K562 (cell line): Measurements from ENCODE around the gene GPNMB. TPM values are rescaled to one million over a fixed set of nuclear protein-coding genes. Genes with fewer than 3 reads are reported as not detected.

ENCODE experiments used
- ATAC-seq: fragments of 200-7000 bp; cut with Tn5 transposase; 3 replicates; pipeline ENCODE4 v1.9.1; 2020; ENCODE audit warnings: moderate library complexity
- BruUV-seq: library from RNA; stranded (reverse); fragments of 400-500 nt; replicated peaks from 2 replicates; lab custom pipeline; 2021; lab: Mats Ljungman, UMichigan
- CTCF ChIA-PET: fragments of 300-600 bp; formaldehyde crosslinking; extraction: SDS; loops from one replicate; lab custom pipeline; 2021; ENCODE audit warnings: low intra/inter-chr PET ratio; lab: Yijun Ruan, JAX
- POLR2A ChIA-PET: fragments of 300-600, 350-650 bp; sonication (Branson Sonifier 250); formaldehyde crosslinking; extraction: SDS; loops from one replicate; lab custom pipeline; 2021; ENCODE audit warnings: antibody characterized with exemption, inconsistent platforms; lab: Yijun Ruan, JAX
- DNase-seq, 4 experiments: peaks; one replicate each; pipeline versions ENCODE4 v3.0.0 to v3.0.0-alpha.2; 2011 to 2018; ENCODE audit warnings: low spot score in 3 of 4, mixed read lengths in 3 of 4; ENCODE audit errors: extremely low read depth in 1 of 4
- FAIRE-seq: peaks from 2 replicates; lab custom pipeline; 2011; peaks lifted over from hg19 to GRCh38; lab: Jason Lieb, UNC
- H2AFZ ChIP-seq: 2 replicates; pipeline ENCODE4 v1.6.0; 2011; ENCODE audit warnings: low read depth, low read length, control low read depth, inconsistent platforms
- H3K27ac ChIP-seq: fragments of 200-600 bp; 3 replicates; pipeline ENCODE4 v1.8.0; 2011; ENCODE audit warnings: low read depth, mild to moderate bottlenecking, control low read depth, inconsistent platforms, low read length, moderate library complexity, mixed read lengths; ENCODE audit errors: extremely low read depth
- H3K27me3 ChIP-seq, 2 experiments: fragments of 300-600 bp in 1 of 2; 2 replicates in 1 of 2; 3 replicates in 1 of 2; pipeline versions ENCODE4 v1.6.0 to v1.8.0; 2011; ENCODE audit warnings: inconsistent platforms in 2 of 2, low read length in 2 of 2, mild to moderate bottlenecking in 1 of 2, mixed read lengths in 1 of 2, moderate library complexity in 1 of 2; ENCODE audit not compliant: control insufficient read depth in 2 of 2, insufficient read depth in 2 of 2
- H3K36me3 ChIP-seq: fragments of 300-600 bp; 3 replicates; pipeline ENCODE4 v1.8.0; 2011; ENCODE audit warnings: mild to moderate bottlenecking, low read length, inconsistent platforms; ENCODE audit not compliant: control insufficient read depth, insufficient read depth
- H3K4me1 ChIP-seq, 2 experiments: fragments of 200-600 bp in 1 of 2; replicated peaks in 1 of 2; 2 replicates in 1 of 2; 3 replicates in 1 of 2; pipeline versions ENCODE4 v1.5.1 to v1.8.0; 2011; ENCODE audit warnings: inconsistent platforms in 2 of 2, low read length in 2 of 2, mild to moderate bottlenecking in 1 of 2, mixed read lengths in 1 of 2, moderate library complexity in 1 of 2; ENCODE audit not compliant: control insufficient read depth in 2 of 2, insufficient read depth in 2 of 2
- H3K4me2 ChIP-seq: 2 replicates; pipeline ENCODE4 v1.6.1; 2011; ENCODE audit warnings: low read length, control low read depth, inconsistent platforms, mixed read lengths; ENCODE audit not compliant: insufficient read depth
- H3K4me3 ChIP-seq: fragments of 200-600 bp; sonication (generic), shearing (Covaris generic); 2 replicates; pipeline ENCODE4 v1.5.1; 2016; ENCODE audit warnings: control low read depth, inconsistent platforms
- H3K79me2 ChIP-seq: fragments of 200-600 bp; 3 replicates; pipeline ENCODE4 v1.8.0; 2011; ENCODE audit warnings: low read length, inconsistent platforms; ENCODE audit not compliant: control insufficient read depth, insufficient read depth
- H3K9ac ChIP-seq, 2 experiments: 2 replicates each; pipeline versions ENCODE4 v1.6.0 to v1.6.1; 2011; ENCODE audit warnings: low read depth in 2 of 2, low read length in 2 of 2, control low read depth in 1 of 2, inconsistent platforms in 1 of 2, mild to moderate bottlenecking in 1 of 2, mixed read lengths in 1 of 2; ENCODE audit not compliant: insufficient read depth in 1 of 2
- H3K9me1 ChIP-seq: one replicate; pipeline ENCODE4 v1.6.0; 2011; ENCODE audit warnings: inconsistent platforms, mild to moderate bottlenecking, low read length, moderate library complexity; ENCODE audit not compliant: control insufficient read depth, insufficient read depth
- H3K9me3 ChIP-seq: replicated peaks from 2 replicates; pipeline ENCODE4 v1.5.1; 2011; ENCODE audit warnings: low read depth, low read length, inconsistent platforms; ENCODE audit not compliant: control insufficient read depth, insufficient read depth
- H4K20me1 ChIP-seq: replicated peaks from 2 replicates; pipeline ENCODE4 v1.6.1; 2011; ENCODE audit warnings: low read length, inconsistent platforms, mixed read lengths; ENCODE audit not compliant: control insufficient read depth, insufficient read depth
- ZNF57 ChIP-seq: fragments of 450-650 bp; formaldehyde crosslinking; IDR thresholded peaks from 2 replicates; pipeline ENCODE4 v1.4.0; 2020; ENCODE audit warnings: mild to moderate bottlenecking, moderate library complexity
- WGBS: fragments of 100-300 bp; shearing (Covaris generic); methylation state at CpG from one replicate; pipeline ENCODE4 v1.1.6; 2016; ENCODE audit warnings: low coverage, mixed read lengths; ENCODE audit not compliant: insufficient coverage; ENCODE audit errors: missing lambda C conversion rate; 5-methylcytosine and 5-hydroxymethylcytosine counted together
- in situ Hi-C: fragments of 300-500 bp; cut with MboI; formaldehyde crosslinking; loops from 4 replicates; pipeline ENCODE4 v1.15.0; 2018; ENCODE audit warnings: inconsistent platforms, mixed read lengths
- intact Hi-C: fragments of 100-400 bp; cut with micrococcal nuclease; formaldehyde crosslinking; loops from 2 replicates; pipeline ENCODE4 v1.14.2; 2022
- polyA plus RNA-seq, 8 experiments: library from polyadenylated mRNA; depleted of rRNA in 4 of 8; stranded (reverse) in 5 of 8; unstranded in 3 of 8; fragments of >200 nt; fragmentation: Nextera tagmentation in 2 of 8; fragmentation: Illumina TruSeq in 1 of 8; extraction: Ambion mirVana in 2 of 8; extraction: Trizol in 1 of 8; gene quantifications; 2 replicates each; pipeline versions ENCODE4 v1.2.1 to v1.2.3, GENCODE V29; 2011 to 2014; ENCODE audit warnings: inconsistent platforms in 1 of 8, missing spikeins in 1 of 8
- total RNA-seq, 7 experiments: library from RNA; depleted of rRNA in 6 of 7; stranded (reverse); fragments of >200 nt in 6 of 7; fragmentation: Illumina TruSeq in 2 of 7; extraction: Trizol in 2 of 7; gene quantifications; 2 replicates each; pipeline versions ENCODE4 v1.2.1 to v1.2.3, GENCODE V29; 2011 to 2021; ENCODE audit warnings: low replicate concordance in 1 of 7
- TF ChIP-seq, protein P1 (sequence below), 2 experiments: fragments of 450-650 bp in 1 of 2; sonication (generic) in 1 of 2; formaldehyde crosslinking in 1 of 2; IDR thresholded peaks; 2 replicates each; pipeline versions ENCODE4 v1.7.1 to v1.9.0; 2016 to 2022; ENCODE audit warnings: inconsistent platforms in 1 of 2, mild to moderate bottlenecking in 1 of 2, missing genetic modification reagents in 1 of 2

Gene GPNMB
- total and polyA plus RNA-seq, 9 of the 15 experiments (the other 6 are each of a cell fraction or from before 2014, with no cell fraction given) = 0.15 to 0.72 (median 0.33) TPM

DNA sequence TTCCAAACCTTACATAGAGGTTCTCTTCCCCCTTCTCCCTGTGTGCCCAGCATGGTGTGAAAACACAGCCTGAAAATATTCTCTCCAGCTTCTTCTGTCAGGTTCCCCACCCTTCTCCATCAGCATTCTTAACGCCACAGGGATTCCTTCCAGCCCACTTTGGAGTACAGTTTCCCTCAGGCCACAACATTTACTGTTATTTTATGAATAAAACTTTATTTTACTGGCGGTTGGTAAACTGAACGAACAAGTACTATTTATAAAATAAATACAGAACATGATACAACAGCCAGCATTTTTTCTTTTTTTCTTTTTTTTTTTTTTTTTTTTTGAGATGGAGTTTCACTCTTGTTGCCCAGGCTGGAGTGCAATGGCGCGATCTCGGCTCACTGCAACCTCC is 31.6 kb upstream of the GPNMB start:
- H2AFZ ChIP-seq = no peak overlapping the region
- no TSS peak for BruUV-seq
- no peak overlapping the region for H3K4me3 ChIP-seq
- 64% methylated on average over 3 of the region's 6 CpGs for WGBS
- no peaks in the 10 kb centered on the region for H4K20me1 ChIP-seq
- no peak overlapping the region for H3K4me2 ChIP-seq
- no peaks in the 10 kb centered on the region for H3K27me3 ChIP-seq
- no peaks in the 10 kb centered on the region for H3K36me3 ChIP-seq
- no peak for DNase-seq
- CTCF ChIA-PET = no interaction called here
- H3K4me1 ChIP-seq = peaks cover 0 to 3% of the 10 kb centered on the region in 2 experiments; a peak in 1 of 5 replicates
- H3K9me3 ChIP-seq = no peaks in the 10 kb centered on the region
- TF ChIP-seq, protein P1, sequence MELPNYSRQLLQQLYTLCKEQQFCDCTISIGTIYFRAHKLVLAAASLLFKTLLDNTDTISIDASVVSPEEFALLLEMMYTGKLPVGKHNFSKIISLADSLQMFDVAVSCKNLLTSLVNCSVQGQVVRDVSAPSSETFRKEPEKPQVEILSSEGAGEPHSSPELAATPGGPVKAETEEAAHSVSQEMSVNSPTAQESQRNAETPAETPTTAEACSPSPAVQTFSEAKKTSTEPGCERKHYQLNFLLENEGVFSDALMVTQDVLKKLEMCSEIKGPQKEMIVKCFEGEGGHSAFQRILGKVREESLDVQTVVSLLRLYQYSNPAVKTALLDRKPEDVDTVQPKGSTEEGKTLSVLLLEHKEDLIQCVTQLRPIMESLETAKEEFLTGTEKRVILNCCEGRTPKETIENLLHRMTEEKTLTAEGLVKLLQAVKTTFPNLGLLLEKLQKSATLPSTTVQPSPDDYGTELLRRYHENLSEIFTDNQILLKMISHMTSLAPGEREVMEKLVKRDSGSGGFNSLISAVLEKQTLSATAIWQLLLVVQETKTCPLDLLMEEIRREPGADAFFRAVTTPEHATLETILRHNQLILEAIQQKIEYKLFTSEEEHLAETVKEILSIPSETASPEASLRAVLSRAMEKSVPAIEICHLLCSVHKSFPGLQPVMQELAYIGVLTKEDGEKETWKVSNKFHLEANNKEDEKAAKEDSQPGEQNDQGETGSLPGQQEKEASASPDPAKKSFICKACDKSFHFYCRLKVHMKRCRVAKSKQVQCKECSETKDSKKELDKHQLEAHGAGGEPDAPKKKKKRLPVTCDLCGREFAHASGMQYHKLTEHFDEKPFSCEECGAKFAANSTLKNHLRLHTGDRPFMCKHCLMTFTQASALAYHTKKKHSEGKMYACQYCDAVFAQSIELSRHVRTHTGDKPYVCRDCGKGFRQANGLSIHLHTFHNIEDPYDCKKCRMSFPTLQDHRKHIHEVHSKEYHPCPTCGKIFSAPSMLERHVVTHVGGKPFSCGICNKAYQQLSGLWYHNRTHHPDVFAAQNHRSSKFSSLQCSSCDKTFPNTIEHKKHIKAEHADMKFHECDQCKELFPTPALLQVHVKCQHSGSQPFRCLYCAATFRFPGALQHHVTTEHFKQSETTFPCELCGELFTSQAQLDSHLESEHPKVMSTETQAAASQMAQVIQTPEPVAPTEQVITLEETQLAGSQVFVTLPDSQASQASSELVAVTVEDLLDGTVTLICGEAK (IDR thresholded peaks at IDR 0.05) = peak; percentile 74
- TF ChIP-seq, protein P1 (CRISPR knock-in tag; IDR thresholded peaks at IDR 0.05) = peak; percentile 69; the same call in 1 of the 2 replicates
- TF ChIP-seq ZNF57 (CRISPR knock-in tag) = no peak
- TF ChIP-seq, all 486 proteins: peak for 1
- ATAC-seq (no peak), FAIRE-seq (no peak)
- in situ Hi-C loops = no loop called here
- Histone ChIP-seq H3K79me2 (no peaks in the 10 kb centered on the region), H3K27ac (no peak overlapping the region), H3K9me1 (no peaks in the 10 kb centered on the region), H3K9ac (no peak overlapping the region)
- intact Hi-C loops = no loop called here
- POLR2A ChIA-PET = interaction anchor here (0.8 to 1.7 kb wide), 4 partner anchors 8 to 1424 kb away, joined by 3 to 5 read pairs (median 4); no protein-coding TSS in a partner anchor
